IPS DF 19.7 (cell line): ENCODE measurements around the gene MN1.

Experiments
- DNase-seq: peaks from one replicate; pipeline ENCODE4 v3.0.0-alpha.2; 2013; ENCODE audit warnings: low read depth, low spot score

MN1 gene

GRCh38 chr22:27801616-27802345, at the start of gene MN1:
Gene MN1 (minus strand): TSS chr22:27801756. CDS start chr22:27800543, 1,213 bp downstream.
- no peak for DNase-seq

GRCh38 chr22:27850000-27850521, 48.5 kb upstream of the MN1 start:
- DNase-seq, result peak; percentile 48

- no peak for DNase-seq
These were observed 46.4 kb upstream of the MN1 start for GRCh38 chr22:27848005-27848404.

- no peak for DNase-seq
These were observed 45.4 kb upstream of the MN1 start for GRCh38 chr22:27846910-27847309.

GRCh38 chr22:27846248-27846757, 44.7 kb upstream of the MN1 start:
- no peak for DNase-seq

- no peak for DNase-seq
These were observed 44.1 kb upstream of the MN1 start for GRCh38 chr22:27845644-27846043.

- DNase-seq, result no peak
These were observed 43.4 kb upstream of the MN1 start for GRCh38 chr22:27844656-27845591.

- DNase-seq, result no peak
These were observed 42.7 kb upstream of the MN1 start for GRCh38 chr22:27844256-27844655.

GRCh38 chr22:27843441-27843840, 41.9 kb upstream of the MN1 start:
- DNase-seq, result no peak

GRCh38 chr22:27842669-27843431, 41.3 kb upstream of the MN1 start:
- no peak for DNase-seq

GRCh38 chr22:27842201-27842600, 40.6 kb upstream of the MN1 start:
- no peak for DNase-seq

GRCh38 chr22:27840436-27840835, 38.9 kb upstream of the MN1 start:
- no peak for DNase-seq

- DNase-seq, result no peak
These were observed 37.6 kb upstream of the MN1 start for GRCh38 chr22:27839057-27839660.

GRCh38 chr22:27836181-27836580, 34.6 kb upstream of the MN1 start:
- DNase-seq, result no peak

GRCh38 chr22:27835446-27835845, 33.9 kb upstream of the MN1 start:
- no peak for DNase-seq

- no peak for DNase-seq
These were observed 33.0 kb upstream of the MN1 start for GRCh38 chr22:27834364-27835185.

GRCh38 chr22:27833803-27834202, 32.2 kb upstream of the MN1 start:
- DNase-seq, result no peak

- DNase-seq, result no peak
These were observed 31.1 kb upstream of the MN1 start for GRCh38 chr22:27832606-27833005.

- DNase-seq, result no peak
These were observed 28.1 kb upstream of the MN1 start for GRCh38 chr22:27829620-27830019.
